GM18511 (cell line): ENCODE results near the gene SF3B2.
"Not testable (repeated sequence)": the region's sequence is repeated elsewhere in the genome, so short reads cannot be mapped to it uniquely, and the experiment has no call there.

Source experiments
- ATAC-seq: cut with Tn5 transposase; IDR thresholded peaks from one replicate; pipeline ENCODE4 v1.9.1; 2021; ENCODE audit warnings: mild to moderate bottlenecking, moderate library complexity; ENCODE audit not compliant: unreplicated experiment

The SF3B2 gene

GRCh38 chr11:66016793-66017177 is 35.4 kb upstream of the SF3B2 start:
- ATAC-seq: no peak

GRCh38 chr11:66017321-66017720 is 34.8 kb upstream of the SF3B2 start:
- no peak for ATAC-seq

GRCh38 chr11:66020212-66020611 is 32.0 kb upstream of the SF3B2 start:
- ATAC-seq: no peak

GRCh38 chr11:66020618-66021357 is 31.4 kb upstream of the SF3B2 start:
- no peak for ATAC-seq

GRCh38 chr11:66022401-66023185 is 29.6 kb upstream of the SF3B2 start:
- no peak for ATAC-seq

GRCh38 chr11:66023186-66023440 is 29.1 kb upstream of the SF3B2 start:
- not testable (repeated sequence) for ATAC-seq

GRCh38 chr11:66026017-66026529 is 26.1 kb upstream of the SF3B2 start, which contains the start of gene CATSPER1:
Gene CATSPER1, minus strand, starts transcription at chr11:66026479. Its CDS starts 100 bp downstream, at chr11:66026379.
- ATAC-seq: no peak

- no peak for ATAC-seq
These were observed 19.0 kb upstream of the SF3B2 start for GRCh38 chr11:66032957-66033735.

GRCh38 chr11:66035653-66036333 is 16.4 kb upstream of the SF3B2 start:
- no peak for ATAC-seq

- no peak for ATAC-seq
These were observed 15.8 kb upstream of the SF3B2 start for GRCh38 chr11:66036334-66036710.

- ATAC-seq: no peak
These were observed 14.8 kb upstream of the SF3B2 start for GRCh38 chr11:66037327-66037726.

GRCh38 chr11:66039765-66040164 is 12.4 kb upstream of the SF3B2 start:
- ATAC-seq: no peak

GRCh38 chr11:66042227-66042995 is 9.8 kb upstream of the SF3B2 start:
- no peak for ATAC-seq

- no peak for ATAC-seq
These were observed 8.9 kb upstream of the SF3B2 start for GRCh38 chr11:66042996-66043906.

GRCh38 chr11:66044757-66045156 is 7.4 kb upstream of the SF3B2 start:
- no peak for ATAC-seq

- no peak for ATAC-seq
These were observed 7.0 kb upstream of the SF3B2 start for GRCh38 chr11:66045177-66045639.

- no peak for ATAC-seq
These were observed 5.3 kb upstream of the SF3B2 start for GRCh38 chr11:66046901-66047300.

GRCh38 chr11:66047541-66048365 is 4.4 kb upstream of the SF3B2 start:
- no peak for ATAC-seq
